Limb (tissue), 2 donors: Measurements from ENCODE around the gene DOCK6.

Experiments used
- DNase-seq, 2 donors: peaks; one replicate each; pipeline ENCODE4 v3.0.0-alpha.2; 2016; ENCODE audit errors: extremely low spot score in 2 of 2

Gene DOCK6

DNA sequence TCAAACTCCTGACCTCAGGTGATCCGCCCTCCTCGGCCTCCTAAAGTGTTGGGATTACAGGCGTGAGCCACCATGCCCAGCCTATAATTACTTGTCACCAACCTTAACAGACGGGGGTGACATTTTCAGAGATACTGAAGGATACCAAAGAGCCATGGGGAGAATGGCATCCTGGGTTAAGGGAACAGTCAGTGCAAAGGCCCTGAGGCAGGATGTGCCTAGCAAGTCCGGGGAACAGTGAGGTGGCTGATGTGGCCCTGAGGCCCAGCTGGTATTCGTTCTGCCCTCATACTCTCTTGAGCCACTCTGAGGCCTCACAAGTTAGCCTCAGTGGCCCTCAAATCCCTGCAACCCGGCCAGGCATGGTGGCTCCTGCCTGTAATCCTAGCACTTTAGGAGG lies 37.9 kb downstream of the DOCK6 start:
- DNase-seq, result no peak

GRCh38 chr19:11223200-11223599 lies 39.1 kb downstream of the DOCK6 start:
- DNase-seq, result no peak

DNA sequence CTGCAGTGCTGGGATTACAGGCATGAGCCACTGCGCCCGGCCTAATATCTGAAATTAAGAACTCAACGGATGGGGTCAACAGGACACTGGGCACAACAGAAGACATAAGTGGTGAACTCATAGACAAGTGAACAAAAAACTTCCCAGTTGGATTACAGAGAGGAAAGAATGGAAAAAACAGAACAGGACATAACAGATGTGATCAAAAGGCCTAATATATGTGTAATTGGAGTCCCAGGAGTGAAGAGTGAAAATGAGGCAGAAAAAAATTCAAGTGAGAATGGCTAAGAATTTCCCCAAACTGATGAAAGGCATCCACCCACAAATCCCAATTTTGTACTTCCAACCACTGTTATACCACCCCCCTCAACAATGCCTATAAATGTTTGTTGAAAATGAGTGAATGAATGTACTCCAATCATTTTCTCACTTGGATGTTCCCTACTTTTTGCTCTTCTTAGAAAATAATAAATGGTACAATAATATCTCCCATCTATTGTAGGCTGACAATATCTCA lies 41.2 kb downstream of the DOCK6 start:
- no peak for DNase-seq

DNA sequence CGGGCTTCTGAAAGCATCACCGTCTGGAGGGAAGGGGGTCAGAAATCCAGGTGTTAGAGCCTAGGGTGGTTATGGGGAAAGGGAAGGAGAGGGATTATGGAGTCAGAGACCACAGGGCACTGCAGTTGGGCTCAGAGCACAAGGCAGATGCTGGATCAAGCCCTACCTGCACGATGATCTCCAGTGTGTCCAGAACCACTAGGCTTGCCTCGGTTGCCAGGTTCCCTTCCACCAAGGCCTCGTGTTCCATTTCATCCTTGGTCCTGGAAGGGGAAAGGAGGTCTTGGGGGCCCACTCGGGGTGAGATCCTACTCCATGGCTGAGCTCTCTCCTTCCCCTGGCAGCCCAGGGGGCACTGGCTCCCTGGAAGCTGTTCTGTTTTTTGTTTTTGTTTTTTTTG lies 47.9 kb downstream of the DOCK6 start:
- DNase-seq, result no peak

- no peak for DNase-seq
Measured at GRCh38 chr19:11210656-11210928, 51.7 kb downstream of the DOCK6 start.

- no peak for DNase-seq
Measured at GRCh38 chr19:11209839-11210655, 52.3 kb downstream of the DOCK6 start.

DNA sequence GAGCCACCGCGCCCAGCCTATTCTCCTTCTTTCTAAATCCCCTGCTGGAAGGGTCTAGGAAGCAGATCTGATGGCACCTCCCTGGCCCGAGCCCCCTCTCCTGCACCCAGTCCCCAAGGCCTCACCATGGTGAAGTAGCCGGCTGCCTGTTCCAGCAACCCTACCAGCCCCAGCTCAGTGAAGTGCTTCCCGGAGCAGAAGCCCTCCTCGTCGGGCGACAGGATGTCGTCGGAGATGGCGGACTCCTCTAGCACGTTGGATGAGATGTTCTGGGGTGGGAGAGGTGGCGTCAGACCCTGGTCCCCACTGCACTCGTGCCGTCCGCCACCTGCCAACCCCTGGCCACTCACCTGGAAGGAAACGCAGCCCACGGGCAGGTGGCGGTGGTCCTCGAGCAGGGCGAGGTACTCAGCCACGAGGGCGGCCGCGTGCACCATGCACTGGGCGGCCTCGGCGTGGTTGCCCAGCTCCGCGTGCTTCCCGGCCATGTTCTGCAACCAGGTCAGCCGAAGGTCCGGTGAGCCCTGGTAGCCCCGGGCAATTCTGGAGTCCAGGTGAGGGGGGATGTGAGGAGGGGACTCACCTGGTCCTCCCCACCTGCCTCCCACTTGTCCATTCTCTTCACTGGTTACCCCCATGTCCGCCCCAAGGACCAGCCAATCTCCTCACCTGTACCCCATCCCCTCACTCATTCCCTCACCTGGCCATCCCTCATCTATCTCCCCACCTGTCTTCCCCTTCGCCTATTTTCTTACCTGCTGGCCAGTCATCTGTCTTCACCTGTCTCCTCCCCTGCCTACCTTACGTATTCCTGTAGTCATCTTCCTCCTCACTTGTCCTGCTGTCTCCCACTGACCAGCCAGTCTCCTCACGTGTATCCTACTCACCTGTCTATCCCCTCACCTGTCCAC lies 53.5 kb downstream of the DOCK6 start:
- no peak for DNase-seq

DNA sequence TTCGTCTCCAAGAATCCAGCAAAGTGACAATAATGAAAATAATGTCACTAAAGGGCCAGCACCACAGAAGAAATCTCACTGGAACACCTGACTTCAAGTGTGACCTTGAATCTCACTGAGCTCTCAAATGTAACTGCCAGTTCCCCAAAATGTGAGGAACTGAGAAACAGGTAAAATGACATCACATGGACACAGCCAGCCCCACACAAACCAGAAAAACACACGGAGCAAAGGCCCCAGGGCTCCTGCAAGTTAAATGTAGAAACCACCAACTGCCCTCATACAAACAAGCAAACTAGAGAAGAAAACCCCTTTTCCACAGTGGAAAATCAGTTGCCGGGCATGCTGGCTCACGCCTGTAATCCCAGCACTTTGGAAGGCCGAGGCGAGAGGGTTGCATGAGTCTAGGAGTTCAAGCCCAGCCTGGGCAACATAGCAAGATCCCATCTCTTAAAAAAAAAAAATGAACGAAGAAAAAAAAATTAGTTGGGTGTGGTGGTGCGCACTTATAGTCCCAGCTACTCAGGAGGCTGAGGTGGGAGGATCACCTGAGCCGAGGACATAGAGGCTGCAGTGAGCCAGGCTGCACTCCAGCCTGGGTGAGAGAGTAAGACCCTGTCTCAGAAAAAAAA lies 56.3 kb downstream of the DOCK6 start:
- DNase-seq, result no peak

- no peak for DNase-seq
Measured at GRCh38 chr19:11204943-11205349, 57.4 kb downstream of the DOCK6 start.

GRCh38 chr19:11204076-11204602 lies 58.2 kb downstream of the DOCK6 start:
- DNase-seq, result no peak

DNA sequence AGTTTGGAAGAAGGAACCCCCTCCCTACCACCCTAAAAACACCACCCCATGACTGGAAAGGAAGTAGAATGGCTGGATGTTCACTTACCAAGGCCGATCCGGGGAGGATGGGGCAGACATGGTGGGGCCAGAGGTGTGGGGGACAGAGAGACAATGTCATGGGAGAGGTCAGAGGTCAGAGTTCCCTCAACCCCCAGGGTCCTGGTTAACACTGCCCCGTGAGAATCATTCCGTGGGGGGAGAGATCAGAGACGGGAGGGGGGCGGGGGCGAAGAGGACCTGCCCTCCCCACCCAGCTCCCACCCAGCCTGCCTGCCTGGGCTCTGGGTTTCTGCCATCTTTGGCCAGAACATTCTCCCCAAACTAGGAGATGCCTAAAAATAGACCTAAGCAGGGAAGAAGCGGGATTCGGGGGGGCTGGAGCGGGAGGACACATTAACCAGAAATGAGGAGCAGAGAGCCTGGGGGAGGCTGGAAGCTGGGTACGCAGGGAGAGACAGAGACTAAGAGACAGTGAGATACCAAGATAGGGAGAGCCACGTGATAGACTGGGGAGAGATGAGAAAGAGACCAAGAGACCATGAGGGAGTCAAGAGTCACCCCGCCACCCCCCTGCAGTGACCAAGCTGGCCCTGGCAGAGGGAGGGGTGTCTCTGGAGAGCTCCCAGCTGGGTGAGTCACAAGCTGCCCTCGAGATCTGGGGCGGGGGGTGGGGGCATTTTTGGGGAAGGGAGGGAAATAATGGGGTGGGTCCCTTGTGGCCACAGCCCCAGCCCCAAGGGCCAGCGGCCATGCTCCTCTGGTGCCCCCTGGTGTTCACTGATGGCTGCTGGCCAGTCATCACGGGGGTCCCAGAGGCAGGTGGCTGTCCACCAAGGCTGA lies 58.9 kb downstream of the DOCK6 start:
- DNase-seq, result peak; percentile 25 to 71

DNA sequence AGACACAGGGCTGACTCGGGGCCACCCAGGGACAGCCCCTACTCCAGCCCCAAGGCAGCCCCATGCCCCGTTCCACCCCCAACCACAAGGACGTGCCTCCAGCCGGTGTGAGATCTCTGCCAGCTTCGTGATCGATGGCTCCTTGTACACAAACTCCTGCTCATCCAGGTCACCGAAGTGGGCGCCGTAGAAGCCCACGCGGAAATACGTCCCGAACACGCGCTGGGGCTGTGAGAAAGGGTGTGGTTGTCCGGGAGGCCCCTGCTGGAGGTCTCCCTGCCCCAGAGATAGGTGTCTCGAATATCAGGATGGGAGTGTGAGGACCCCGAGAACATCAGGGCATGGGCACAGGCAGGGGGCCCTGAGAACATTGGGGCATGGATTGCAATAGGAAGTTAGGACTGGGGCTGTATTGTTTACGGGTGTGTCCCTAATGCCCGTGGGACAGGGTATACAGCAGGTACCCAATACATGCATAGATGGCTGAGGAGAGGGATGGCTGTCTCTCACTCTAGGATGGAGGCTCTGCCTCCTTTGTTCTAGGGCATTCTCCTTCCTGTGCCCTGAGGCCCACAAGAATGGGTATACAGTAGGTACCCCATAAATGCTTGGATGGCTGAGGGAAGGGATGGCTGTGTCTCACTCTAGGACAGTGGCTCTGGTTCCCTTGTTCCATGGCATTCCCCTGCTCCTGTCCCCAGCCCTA lies 59.7 kb downstream of the DOCK6 start:
- no peak for DNase-seq

- DNase-seq, result no peak
Measured at GRCh38 chr19:11201791-11202190, 60.5 kb downstream of the DOCK6 start.

DNA sequence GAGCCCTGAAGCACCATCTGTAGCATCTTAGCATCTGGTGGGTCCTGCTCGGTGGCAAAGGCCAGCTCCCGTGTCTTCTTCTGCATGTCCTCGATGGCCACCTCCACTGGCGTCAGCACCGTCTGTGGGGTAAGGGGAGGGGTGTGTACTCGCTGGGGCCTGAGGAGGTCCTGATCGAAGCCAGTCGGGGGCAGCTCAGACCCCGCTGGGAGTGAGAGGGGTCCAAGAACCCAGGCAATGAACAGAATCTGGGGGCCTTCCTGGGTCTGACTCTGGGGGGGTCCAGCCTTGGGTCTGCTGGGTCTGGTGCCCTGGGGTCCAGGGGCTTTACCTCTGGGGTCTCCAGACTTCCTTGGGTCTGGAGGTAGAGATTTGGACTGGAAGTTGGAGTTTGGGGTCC lies 61.4 kb downstream of the DOCK6 start:
- no peak for DNase-seq

DNA sequence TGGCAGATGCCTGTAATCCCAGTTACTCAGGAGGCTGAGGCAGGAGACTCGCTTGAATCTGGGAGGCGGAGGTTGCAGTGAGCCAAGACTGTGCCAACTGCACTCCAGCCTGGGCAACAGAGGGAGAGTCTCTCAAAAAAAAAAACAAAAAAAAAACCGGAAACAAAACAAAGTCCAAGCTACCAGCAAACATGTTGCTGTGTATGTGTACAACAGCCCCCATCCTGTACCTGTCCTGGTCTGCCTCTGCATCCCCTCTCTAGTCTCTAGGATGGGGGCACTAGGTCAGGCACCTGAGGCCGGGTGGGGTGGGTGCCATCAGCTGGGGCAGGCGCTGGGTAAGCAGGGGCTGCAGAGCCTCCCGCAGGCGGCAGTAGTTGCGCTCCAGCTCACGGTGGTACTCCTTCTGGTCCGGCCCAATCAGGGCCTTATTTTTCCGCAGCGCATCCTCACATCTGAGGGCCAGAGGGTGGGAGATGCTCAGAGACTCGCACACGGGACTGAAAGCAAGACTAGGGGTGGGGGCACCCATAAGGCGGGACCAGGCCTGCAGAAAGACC lies 62.2 kb downstream of the DOCK6 start:
- no peak for DNase-seq

GRCh38 chr19:11199517-11199916 lies 62.8 kb downstream of the DOCK6 start:
- DNase-seq, result no peak

DNA sequence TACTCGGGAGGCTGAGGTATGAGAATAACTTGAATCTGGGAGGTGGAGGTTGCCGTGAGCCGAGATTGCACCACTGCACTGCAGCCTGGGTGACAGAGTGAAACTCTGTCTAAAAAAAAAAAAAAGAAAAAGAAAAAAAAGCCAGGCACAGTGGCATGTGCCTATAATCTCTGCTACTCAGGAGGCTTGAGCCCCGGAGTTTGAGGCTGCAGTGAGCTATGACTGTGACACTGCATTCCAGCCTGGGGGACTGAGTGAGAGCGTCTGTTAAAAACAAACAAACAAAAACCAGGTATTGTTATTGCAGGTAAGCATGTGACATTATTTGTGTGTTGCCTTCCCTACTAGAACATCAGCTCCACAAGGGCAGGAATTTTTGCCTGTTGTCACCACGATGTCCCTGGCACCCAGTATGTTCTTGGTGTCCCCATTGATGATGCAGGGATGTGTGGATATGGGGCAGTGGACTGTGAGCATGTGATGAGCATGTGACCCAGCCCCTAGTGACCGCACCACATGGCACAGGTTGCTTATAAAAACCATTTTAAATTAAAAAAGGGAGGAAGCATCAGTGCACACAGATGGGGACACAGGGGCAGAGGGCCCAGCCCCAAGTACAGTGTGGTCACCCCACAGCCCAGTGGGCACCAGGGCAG lies 63.4 kb downstream of the DOCK6 start:
- no peak for DNase-seq

DNA sequence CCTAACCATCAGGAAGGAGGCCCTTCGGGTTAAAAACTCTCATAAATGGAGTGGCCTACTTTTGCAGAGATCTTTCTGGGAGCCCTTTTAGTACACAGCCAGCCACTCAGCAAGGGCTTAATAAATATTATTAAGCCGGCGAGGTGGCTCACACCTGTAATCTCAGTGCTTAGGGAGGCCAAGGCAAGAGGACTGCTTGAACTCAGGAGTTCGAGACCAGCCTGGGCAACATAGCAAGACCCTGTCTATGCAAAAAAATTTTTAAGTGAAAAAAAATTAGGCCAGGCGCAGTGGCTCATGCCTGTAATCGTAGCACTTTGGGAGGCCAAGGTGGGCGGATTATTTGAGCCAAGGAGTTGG lies 64.2 kb downstream of the DOCK6 start:
- no peak for DNase-seq
